Caki2 (cell line): ENCODE measurements around the gene LANCL2. TPM values are rescaled to one million over a fixed set of nuclear protein-coding genes. Genes with fewer than 3 reads are reported as not detected.

Experiments
- DNase-seq: peaks from one replicate; pipeline ENCODE4 v3.0.0-alpha.2; 2015; ENCODE audit warnings: low read depth
- in situ Hi-C: cut with HindIII; loops from 2 replicates; pipeline ENCODE4 v1.10.0; 2016; ENCODE audit warnings: low sequenced_read_pairs, low pct_unique_long_range_greater_than_20kb, mixed read lengths
- total RNA-seq: library from RNA; depleted of rRNA; stranded (reverse); fragments of >200 nt; shearing (Covaris generic); gene quantifications from 2 replicates; pipeline ENCODE4 v1.2.3, GENCODE V29; 2014; ENCODE audit warnings: low replicate concordance; rRNA removed

Gene LANCL2
- total RNA-seq, 1 experiment from 2014 or later = 14.2 TPM

GRCh38 chr7:55475855-55476803 is 111.0 kb downstream of the LANCL2 start:
- in situ Hi-C loops = no loop called here
- no peak for DNase-seq

DNA sequence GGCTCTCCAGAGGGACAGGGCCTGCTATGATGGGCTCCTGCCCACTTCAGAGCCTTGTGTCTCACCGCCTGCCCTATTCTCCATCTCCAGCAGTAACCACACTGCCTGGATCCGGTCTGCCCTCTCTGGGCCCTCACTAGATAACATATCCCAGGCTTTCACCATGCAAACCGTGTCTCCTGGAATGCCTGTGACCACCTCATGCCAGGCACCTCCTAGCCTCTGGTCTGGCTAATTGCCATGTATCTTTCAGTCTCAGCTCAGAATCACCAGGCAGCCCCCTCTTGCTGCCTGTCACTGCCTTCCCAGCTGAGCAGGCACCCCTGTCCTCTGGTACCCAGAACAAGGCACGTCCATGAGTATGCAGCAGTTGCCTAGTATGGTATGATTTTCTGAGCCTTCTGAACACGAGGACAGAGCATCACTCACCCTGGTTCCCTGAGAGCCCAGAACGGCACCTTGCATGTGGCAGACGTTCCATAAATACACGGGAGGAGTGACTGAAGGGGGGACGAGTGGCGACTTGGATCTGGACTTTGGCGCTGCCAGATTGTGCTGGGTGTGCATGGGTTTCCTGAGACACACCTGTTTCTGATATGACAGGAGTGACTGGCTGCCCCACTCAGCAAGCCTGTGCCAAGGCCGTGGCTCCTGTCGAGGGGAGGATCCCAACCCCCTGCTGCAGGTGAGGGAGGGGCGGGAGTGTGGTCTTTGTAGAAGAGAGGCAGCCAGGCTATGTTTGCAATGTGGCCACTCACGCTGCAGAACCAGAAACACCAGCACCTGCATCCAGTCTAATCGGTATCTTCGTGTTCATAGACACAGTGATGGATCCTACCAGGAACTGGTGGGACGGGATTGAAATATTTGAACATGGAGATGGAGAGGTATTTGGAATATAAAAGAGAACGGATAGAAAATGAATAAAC is 112.0 kb downstream of the LANCL2 start:
- DNase-seq = no peak
- in situ Hi-C loops = no loop called here

- DNase-seq = no peak
- in situ Hi-C loops = no loop called here
These were observed 112.7 kb downstream of the LANCL2 start for GRCh38 chr7:55477781-55478374.

DNA sequence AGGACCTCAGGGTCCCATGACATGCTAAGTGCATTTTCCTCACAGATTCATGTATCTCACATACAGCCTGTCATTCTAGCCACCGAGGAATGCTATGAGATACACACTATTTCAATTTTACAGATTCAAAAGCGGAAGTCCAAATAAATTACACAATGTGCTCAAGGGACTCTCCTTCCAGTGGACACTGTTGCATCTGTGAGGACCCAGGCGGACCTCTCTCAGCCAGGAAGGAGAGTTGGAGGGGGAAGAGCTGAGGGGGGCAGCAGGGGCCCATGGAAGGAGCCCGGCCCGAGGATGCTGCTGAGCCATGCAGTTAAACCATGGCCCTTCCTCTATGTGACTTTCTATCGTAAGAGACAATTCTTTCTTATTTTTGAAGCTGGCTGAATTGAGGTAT is 113.6 kb downstream of the LANCL2 start:
- in situ Hi-C loops = no loop called here
- no peak for DNase-seq

DNA sequence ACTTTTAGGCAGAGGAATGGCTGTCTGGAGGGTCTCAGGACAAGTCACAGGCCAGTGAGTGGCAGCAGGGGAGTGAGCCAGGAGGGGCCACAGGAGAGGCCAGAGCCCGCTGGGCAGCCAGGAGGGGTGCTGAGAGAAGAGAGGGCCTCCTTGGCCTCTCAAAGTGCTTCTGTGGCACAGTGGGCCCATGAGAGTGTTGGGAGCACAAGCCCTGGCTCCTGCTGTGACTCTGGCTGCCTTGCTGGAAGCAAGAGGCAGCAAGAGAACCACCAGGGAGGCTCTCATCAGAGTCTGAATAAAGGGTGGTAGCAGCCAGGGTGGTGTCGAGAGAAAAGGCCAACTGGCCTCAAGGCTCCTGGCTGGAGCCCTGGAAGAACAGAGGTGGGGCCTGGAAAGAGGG is 116.0 kb downstream of the LANCL2 start:
- in situ Hi-C loops = no loop called here
- DNase-seq = no peak

- in situ Hi-C loops = no loop called here
- DNase-seq = no peak
These were observed 117.9 kb downstream of the LANCL2 start for GRCh38 chr7:55483046-55483445.

Other genes with a start within 250 kb of the LANCL2 start
- gene VOPP1, start 207.2 kb downstream of the LANCL2 start, total RNA-seq = 101 and 113 TPM in 2 replicates